GM23338 (cell line): Measurements from ENCODE around the gene NDUFS4.

Experiments
- CREB1 ChIP-seq: fragments of 250-450 bp; sonication (Bioruptor Pico); IDR thresholded peaks from 2 replicates; pipeline ENCODE4 v1.5.0; 2020; ENCODE audit warnings: low read depth, mild to moderate bottlenecking, moderate library complexity
- CTCF ChIP-seq, 2 experiments: fragments of 200-600 bp in 1 of 2; sonication (generic) in 1 of 2; conservative IDR thresholded peaks; 2 replicates each; pipeline versions ENCODE4 v1.5.1 to v1.6.1; 2016 to 2017; ENCODE audit warnings: antibody characterized with exemption in 2 of 2, low read depth in 2 of 2, mild to moderate bottlenecking in 2 of 2, moderate library complexity in 1 of 2
- ETS1 ChIP-seq: IDR thresholded peaks from 2 replicates; pipeline ENCODE4 v1.6.1; 2016; ENCODE audit warnings: antibody characterized with exemption
- EZH2 ChIP-seq: fragments of 200-600 bp; sonication (generic); IDR thresholded peaks from one replicate; pipeline ENCODE4 v1.8.0; 2017; ENCODE audit warnings: antibody characterized with exemption, mild to moderate bottlenecking, low read depth; ENCODE audit not compliant: unreplicated experiment
- EZH2phosphoT487 ChIP-seq: fragments of 200-600 bp; sonication (generic); IDR thresholded peaks from one replicate; pipeline ENCODE4 v1.8.1; 2018; ENCODE audit warnings: antibody characterized with exemption; ENCODE audit not compliant: unreplicated experiment
- JUNB ChIP-seq: IDR thresholded peaks from one replicate; pipeline ENCODE4 v1.6.1; 2016; ENCODE audit warnings: antibody characterized with exemption; ENCODE audit not compliant: unreplicated experiment
- POLR2AphosphoS5 ChIP-seq: IDR thresholded peaks from 2 replicates; pipeline ENCODE4 v1.6.1; 2016; ENCODE audit warnings: antibody characterized with exemption, low read depth
- STAT1 ChIP-seq: IDR thresholded peaks from one replicate; pipeline ENCODE4 v1.6.1; 2016; ENCODE audit warnings: antibody characterized with exemption; ENCODE audit not compliant: unreplicated experiment
- ZNF462 ChIP-seq: fragments of 250-450 bp; sonication (Bioruptor Pico); IDR thresholded peaks from 2 replicates; pipeline ENCODE4 v1.5.0; 2020; ENCODE audit warnings: mild to moderate bottlenecking, moderate library complexity
- TF ChIP-seq, protein P1 (sequence below): IDR thresholded peaks from one replicate; pipeline ENCODE4 v1.6.1; 2018; ENCODE audit warnings: antibody characterized with exemption; ENCODE audit not compliant: unreplicated experiment

DNA sequence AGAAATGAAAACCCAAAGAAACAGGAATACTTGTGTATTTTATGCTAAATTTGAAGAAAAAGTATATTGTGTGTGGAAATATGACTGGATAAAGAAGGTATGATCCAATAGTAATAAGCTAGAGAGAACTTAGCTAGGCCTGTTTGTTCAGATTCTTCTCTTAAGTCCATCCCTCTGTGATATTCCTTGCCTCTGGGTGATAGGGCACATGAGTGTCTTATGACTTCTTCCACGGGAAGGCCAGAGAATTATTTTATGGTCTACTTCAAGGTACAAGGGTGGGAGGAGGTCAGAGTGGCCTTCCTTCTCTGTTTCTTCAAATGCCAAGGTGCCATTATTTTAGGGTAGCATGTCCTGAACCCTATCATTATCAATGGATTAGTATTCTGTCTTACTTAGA is 113.7 kb downstream of the NDUFS4 start:
- TF ChIP-seq EZH2 = no peak
- TF ChIP-seq CTCF (conservative IDR thresholded peaks at IDR 0.05; ENCODE audit: low read depth in 2 of 2) = no peak
- TF ChIP-seq JUNB = no peak
- no peak for TF ChIP-seq POLR2AphosphoS5
- TF ChIP-seq EZH2phosphoT487 = no peak
- TF ChIP-seq, protein P1, sequence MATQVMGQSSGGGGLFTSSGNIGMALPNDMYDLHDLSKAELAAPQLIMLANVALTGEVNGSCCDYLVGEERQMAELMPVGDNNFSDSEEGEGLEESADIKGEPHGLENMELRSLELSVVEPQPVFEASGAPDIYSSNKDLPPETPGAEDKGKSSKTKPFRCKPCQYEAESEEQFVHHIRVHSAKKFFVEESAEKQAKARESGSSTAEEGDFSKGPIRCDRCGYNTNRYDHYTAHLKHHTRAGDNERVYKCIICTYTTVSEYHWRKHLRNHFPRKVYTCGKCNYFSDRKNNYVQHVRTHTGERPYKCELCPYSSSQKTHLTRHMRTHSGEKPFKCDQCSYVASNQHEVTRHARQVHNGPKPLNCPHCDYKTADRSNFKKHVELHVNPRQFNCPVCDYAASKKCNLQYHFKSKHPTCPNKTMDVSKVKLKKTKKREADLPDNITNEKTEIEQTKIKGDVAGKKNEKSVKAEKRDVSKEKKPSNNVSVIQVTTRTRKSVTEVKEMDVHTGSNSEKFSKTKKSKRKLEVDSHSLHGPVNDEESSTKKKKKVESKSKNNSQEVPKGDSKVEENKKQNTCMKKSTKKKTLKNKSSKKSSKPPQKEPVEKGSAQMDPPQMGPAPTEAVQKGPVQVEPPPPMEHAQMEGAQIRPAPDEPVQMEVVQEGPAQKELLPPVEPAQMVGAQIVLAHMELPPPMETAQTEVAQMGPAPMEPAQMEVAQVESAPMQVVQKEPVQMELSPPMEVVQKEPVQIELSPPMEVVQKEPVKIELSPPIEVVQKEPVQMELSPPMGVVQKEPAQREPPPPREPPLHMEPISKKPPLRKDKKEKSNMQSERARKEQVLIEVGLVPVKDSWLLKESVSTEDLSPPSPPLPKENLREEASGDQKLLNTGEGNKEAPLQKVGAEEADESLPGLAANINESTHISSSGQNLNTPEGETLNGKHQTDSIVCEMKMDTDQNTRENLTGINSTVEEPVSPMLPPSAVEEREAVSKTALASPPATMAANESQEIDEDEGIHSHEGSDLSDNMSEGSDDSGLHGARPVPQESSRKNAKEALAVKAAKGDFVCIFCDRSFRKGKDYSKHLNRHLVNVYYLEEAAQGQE = no peak
- no peak for TF ChIP-seq STAT1
- no peak for TF ChIP-seq CREB1 (CRISPR knock-in tag)
- TF ChIP-seq ZNF462 (CRISPR knock-in tag) = no peak
- no peak for TF ChIP-seq ETS1
